Ovary (tissue), 9 donors: ENCODE data around the gene PRDX3. TPM values are rescaled to one million over a fixed set of nuclear protein-coding genes. Genes with fewer than 3 reads are reported as not detected.

Experiments
- DNase-seq, 5 donors: peaks; one replicate each; pipeline ENCODE4 v3.0.0-alpha.2; 2019 to 2020
- H3K27ac ChIP-seq, 2 donors: fragments of 200-600 bp; one replicate each; pipeline versions ENCODE4 v1.5.1 to v1.8.0; 2019 to 2022
- H3K27me3 ChIP-seq: fragments of 200-600 bp; one replicate; pipeline ENCODE4 v1.8.0; 2022
- H3K36me3 ChIP-seq: fragments of 200-600 bp; sonication (generic); one replicate; pipeline ENCODE4 v1.5.1; 2019
- H3K4me1 ChIP-seq: one replicate; pipeline ENCODE4 v1.8.1; 2013; ENCODE audit warnings: mild to moderate bottlenecking, moderate library complexity; ENCODE audit not compliant: insufficient read depth
- H3K4me3 ChIP-seq: fragments of 200-600 bp; sonication (generic); one replicate; pipeline ENCODE4 v1.5.1; 2017
- H3K9me3 ChIP-seq, 2 donors: fragments of 200-600 bp in 1 of 2; sonication (generic) in 1 of 2; one replicate each; pipeline versions ENCODE4 v1.5.1 to v1.8.1; 2013 to 2019; ENCODE audit warnings: mild to moderate bottlenecking in 1 of 2, moderate library complexity in 1 of 2
- EP300 ChIP-seq: sonication (generic); formaldehyde crosslinking; IDR thresholded peaks from one replicate; pipeline ENCODE4 v1.6.1; 2017; ENCODE audit warnings: antibody characterized with exemption
- POLR2A ChIP-seq: fragments of 450-650 bp; IDR thresholded peaks from one replicate; pipeline ENCODE4 v1.6.1; 2017; ENCODE audit warnings: antibody characterized with exemption, mild to moderate bottlenecking, moderate library complexity
- WGBS, 3 donors: extraction: QIAGEN DNeasy Blood & Tissue Kit in 1 of 3; methylation state at CpG; one replicate each; pipeline versions ENCODE4 v1.1.5 to v1.1.7; 2013 to 2017; 5-methylcytosine and 5-hydroxymethylcytosine counted together
- intact Hi-C, 4 donors: fragments of 100-400 bp; cut with DNase I; formaldehyde crosslinking; loops; one replicate each; pipeline versions ENCODE4 v1.11.0 to v1.15.1; 2022 to 2023
- polyA plus RNA-seq, 2 donors: library from polyadenylated mRNA; stranded (reverse); fragments of 200-250 nt in 1 of 2; fragments of 350-450 nt in 1 of 2; fragmentation: Illumina TruSeq in 1 of 2; extraction: RNeasy Lipid Tissue Mini Kit (QIAGEN cat#74804) in 1 of 2; gene quantifications; one replicate each; pipeline ENCODE4 v1.2.3, GENCODE V29; 2013 to 2014
- total RNA-seq, 7 donors: library from RNA; depleted of rRNA in 2 of 7; stranded (reverse); fragments of >200 nt in 2 of 7; fragmentation: NEBNext Ultra II Directional in 3 of 7; extraction: Animal tissue kit (Norgen Biotek cat#: 25700) in 3 of 7; gene quantifications; one replicate each; pipeline versions ENCODE4 v1.1.0 to v1.2.4, GENCODE V29; 2016 to 2023
- TF ChIP-seq, protein P1 (sequence below), 3 donors: fragments of 450-650 bp in 2 of 3; fragments of 200-600 bp in 1 of 3; IDR thresholded peaks; one replicate each; pipeline versions ENCODE4 v1.5.1 to v1.8.0; 2016 to 2022; ENCODE audit warnings: antibody characterized with exemption in 3 of 3, mild to moderate bottlenecking in 1 of 3
- donor health status: DM: no; HTN: no; CAD: no; lungs with moderate emphysema.
- donor health status: DM: no; HTN: no; CAD: no.
- donor health status: Bipolar disorder and iron deficiency.
- donor health status: DM: yes; HTN: yes; CAD: no.
- donor health status: DM: no; HTN: no; CAD: no.
- donor health status: DM: yes; HTN: yes; CAD: no.

The PRDX3 gene
- total and polyA plus RNA-seq, 9 donors: 65.7 to 159 (median 81.8) TPM

GRCh38 chr10:119177708-119178371 is 772 bp downstream of the PRDX3 start:
- TF ChIP-seq POLR2A (no peak), EP300 (no peak)
- TF ChIP-seq, protein P1, sequence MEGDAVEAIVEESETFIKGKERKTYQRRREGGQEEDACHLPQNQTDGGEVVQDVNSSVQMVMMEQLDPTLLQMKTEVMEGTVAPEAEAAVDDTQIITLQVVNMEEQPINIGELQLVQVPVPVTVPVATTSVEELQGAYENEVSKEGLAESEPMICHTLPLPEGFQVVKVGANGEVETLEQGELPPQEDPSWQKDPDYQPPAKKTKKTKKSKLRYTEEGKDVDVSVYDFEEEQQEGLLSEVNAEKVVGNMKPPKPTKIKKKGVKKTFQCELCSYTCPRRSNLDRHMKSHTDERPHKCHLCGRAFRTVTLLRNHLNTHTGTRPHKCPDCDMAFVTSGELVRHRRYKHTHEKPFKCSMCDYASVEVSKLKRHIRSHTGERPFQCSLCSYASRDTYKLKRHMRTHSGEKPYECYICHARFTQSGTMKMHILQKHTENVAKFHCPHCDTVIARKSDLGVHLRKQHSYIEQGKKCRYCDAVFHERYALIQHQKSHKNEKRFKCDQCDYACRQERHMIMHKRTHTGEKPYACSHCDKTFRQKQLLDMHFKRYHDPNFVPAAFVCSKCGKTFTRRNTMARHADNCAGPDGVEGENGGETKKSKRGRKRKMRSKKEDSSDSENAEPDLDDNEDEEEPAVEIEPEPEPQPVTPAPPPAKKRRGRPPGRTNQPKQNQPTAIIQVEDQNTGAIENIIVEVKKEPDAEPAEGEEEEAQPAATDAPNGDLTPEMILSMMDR (IDR thresholded peaks at IDR 0.05): no peak
- peak overlapping the region; percentile 62 for H3K4me3 ChIP-seq
- H3K27ac ChIP-seq: peak overlapping the region in 1 of 2 donors; percentile 90
- no peaks in the 10 kb centered on the region for H3K9me3 ChIP-seq
- peaks cover 2% of the 10 kb centered on the region for H3K4me1 ChIP-seq
- WGBS, 3 donors: 5 to 13% (median 8%) methylated on average over 21 of the region's 21 CpGs
- H3K27me3 ChIP-seq: no peaks in the 10 kb centered on the region
- H3K36me3 ChIP-seq: no peaks in the 10 kb centered on the region
- no peak for DNase-seq
- intact Hi-C loops: no loop called here

DNA sequence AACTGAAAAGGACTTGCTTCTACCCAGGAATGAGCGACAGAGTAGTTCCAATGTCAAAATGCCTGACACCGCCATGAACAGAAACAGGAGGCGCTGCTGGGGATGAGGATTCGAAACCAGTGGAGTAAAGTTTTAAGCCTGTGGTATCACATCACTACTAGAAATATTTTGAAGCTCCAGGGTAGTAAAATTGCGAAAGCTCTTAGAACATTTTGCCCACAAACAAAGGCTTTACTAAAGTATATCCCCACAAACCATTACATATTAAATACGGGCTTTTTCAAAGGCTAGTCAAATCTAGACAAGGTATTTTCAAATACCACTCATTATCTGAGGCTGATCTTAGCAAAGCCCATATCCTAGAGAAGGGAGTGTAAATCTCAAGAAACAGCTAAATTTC is 2.4 kb downstream of the PRDX3 start:
- no peak for DNase-seq
- TF ChIP-seq EP300: no peak
- TF ChIP-seq, protein P1 (IDR thresholded peaks at IDR 0.05): no peak
- TF ChIP-seq POLR2A: no peak
- H3K27me3 ChIP-seq: no peaks in the 10 kb centered on the region
- no peak overlapping the region for H3K27ac ChIP-seq
- intact Hi-C loops: no loop called here
- H3K9me3 ChIP-seq: no peaks in the 10 kb centered on the region
- H3K36me3 ChIP-seq: no peaks in the 10 kb centered on the region
- no peak overlapping the region for H3K4me3 ChIP-seq
- peaks cover 2% of the 10 kb centered on the region for H3K4me1 ChIP-seq
- 90 to 95% (median 94%) methylated on average over 6 of the region's 6 CpGs for WGBS, 3 donors

DNA sequence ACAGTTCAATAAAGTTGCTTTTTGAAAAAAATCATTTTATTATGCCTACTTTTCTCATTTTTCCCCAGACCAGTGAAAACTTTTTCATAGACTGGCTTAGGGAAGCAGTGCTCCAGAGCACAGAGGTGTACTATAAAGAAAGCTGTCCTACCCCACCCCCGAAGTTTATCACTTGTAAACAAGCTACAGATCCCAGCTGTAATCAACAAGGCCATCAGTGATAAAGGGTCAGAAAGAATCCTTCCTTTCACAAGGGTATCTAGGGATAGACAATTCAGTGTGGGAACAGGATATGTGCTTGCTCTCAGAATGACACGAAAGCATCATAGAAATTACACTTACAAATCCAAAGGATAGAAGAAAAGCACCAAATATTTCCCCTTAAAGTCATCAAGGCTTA is 4.5 kb downstream of the PRDX3 start:
- Histone ChIP-seq H3K4me1 (peaks cover 2% of the 10 kb centered on the region), H3K36me3 (no peaks in the 10 kb centered on the region), H3K27me3 (no peaks in the 10 kb centered on the region), H3K27ac (no peak overlapping the region), H3K4me3 (no peak overlapping the region), H3K9me3 (no peaks in the 10 kb centered on the region)
- TF ChIP-seq EP300 (no peak), POLR2A (no peak)
- TF ChIP-seq, protein P1 (IDR thresholded peaks at IDR 0.05): no peak
- intact Hi-C loops: no loop called here
- no peak for DNase-seq
- WGBS, 3 donors: 62 to 80% (median 70%) methylated on average over 2 of the region's 2 CpGs

- DNase-seq: no peak
- Histone ChIP-seq H3K4me3 (no peak overlapping the region), H3K27ac (no peak overlapping the region), H3K9me3 (no peaks in the 10 kb centered on the region), H3K36me3 (no peaks in the 10 kb centered on the region), H3K4me1 (peaks cover 2% of the 10 kb centered on the region), H3K27me3 (no peaks in the 10 kb centered on the region)
- intact Hi-C loops: loop anchor here in 1 of 4 donors (10.0 kb wide), 1 partner anchor 62 kb away; the partner anchor contains the start of gene DENND10
- TF ChIP-seq, protein P1 (IDR thresholded peaks at IDR 0.05): no peak
- TF ChIP-seq EP300: no peak
- no peak for TF ChIP-seq POLR2A
- WGBS, 3 donors: 77 to 80% (median 78%) methylated on average over 8 of the region's 8 CpGs
Measured at GRCh38 chr10:119167041-119167440, 11.6 kb downstream of the PRDX3 start.
